GM12874 (cell line): ENCODE measurements around the gene RPP25L.

Experiments
- TF ChIP-seq, protein P1 (sequence below): IDR thresholded peaks from 2 replicates; pipeline ENCODE4 v1.5.1; 2011; ENCODE audit warnings: low read depth, mild to moderate bottlenecking, control low read depth, low read length, moderate library complexity; ENCODE audit not compliant: insufficient read depth

The RPP25L gene

DNA sequence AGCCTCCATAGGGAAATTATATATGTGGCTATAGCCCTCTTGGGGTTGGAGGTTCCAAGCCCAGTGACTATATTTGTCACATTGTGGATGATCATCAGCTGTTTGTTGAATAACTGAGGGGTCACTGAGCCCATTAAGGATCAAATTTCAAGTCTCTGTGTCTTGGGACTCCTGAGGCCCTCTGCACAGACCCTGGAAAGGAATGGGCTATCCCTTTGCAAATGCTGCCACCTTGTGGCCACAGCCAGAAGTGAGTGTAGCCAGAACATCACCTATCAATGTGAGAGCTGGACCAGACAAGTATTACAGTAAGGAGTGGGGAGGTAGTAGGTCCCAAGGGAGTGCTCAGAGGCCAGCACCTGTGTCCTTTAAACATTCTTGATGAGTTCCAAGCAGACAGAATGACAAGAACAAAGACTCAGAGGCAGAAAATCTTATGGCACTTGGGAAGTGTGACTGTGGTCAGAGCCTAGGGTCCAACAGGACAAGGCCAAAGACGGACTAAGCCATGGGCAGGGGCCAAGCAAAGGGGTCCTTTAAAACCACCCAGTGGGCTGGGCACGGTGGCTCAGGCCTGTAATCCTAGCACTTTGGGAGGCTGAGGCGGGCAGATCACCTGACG, 8.2 kb downstream of the RPP25L start:
- TF ChIP-seq, protein P1, sequence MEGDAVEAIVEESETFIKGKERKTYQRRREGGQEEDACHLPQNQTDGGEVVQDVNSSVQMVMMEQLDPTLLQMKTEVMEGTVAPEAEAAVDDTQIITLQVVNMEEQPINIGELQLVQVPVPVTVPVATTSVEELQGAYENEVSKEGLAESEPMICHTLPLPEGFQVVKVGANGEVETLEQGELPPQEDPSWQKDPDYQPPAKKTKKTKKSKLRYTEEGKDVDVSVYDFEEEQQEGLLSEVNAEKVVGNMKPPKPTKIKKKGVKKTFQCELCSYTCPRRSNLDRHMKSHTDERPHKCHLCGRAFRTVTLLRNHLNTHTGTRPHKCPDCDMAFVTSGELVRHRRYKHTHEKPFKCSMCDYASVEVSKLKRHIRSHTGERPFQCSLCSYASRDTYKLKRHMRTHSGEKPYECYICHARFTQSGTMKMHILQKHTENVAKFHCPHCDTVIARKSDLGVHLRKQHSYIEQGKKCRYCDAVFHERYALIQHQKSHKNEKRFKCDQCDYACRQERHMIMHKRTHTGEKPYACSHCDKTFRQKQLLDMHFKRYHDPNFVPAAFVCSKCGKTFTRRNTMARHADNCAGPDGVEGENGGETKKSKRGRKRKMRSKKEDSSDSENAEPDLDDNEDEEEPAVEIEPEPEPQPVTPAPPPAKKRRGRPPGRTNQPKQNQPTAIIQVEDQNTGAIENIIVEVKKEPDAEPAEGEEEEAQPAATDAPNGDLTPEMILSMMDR: peak; percentile 82

DNA sequence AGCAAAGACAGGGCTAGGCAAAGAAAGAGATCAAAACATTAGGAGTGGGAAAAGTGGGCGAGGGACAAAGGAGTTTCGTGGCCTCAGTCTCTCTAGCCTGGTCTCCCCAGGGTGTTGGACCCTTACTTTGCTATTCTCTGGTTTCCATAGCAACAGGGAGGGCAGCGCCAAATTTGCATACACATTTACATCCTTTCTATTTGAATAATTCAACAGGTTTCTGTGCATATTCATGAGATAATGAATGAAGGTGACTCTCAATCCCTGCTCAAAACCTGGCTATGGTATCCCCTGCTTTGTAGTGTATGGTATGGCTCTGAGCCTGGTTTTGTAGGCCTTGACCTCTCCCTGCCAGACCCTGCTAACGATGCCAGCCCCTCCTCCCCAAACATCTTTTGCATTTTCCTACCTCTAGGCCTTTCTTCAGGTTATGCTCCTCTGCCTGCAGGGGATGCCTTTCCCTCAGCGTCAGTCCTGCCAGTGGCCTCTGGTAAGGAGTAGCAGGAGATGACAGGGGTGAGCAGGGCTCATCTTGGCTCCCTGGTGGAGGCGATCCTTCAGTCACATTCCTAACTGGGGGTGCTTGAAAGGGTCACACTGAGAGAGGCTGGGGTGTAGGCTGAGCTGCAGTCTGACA, 9.8 kb downstream of the RPP25L start:
- TF ChIP-seq, protein P1: no peak

DNA sequence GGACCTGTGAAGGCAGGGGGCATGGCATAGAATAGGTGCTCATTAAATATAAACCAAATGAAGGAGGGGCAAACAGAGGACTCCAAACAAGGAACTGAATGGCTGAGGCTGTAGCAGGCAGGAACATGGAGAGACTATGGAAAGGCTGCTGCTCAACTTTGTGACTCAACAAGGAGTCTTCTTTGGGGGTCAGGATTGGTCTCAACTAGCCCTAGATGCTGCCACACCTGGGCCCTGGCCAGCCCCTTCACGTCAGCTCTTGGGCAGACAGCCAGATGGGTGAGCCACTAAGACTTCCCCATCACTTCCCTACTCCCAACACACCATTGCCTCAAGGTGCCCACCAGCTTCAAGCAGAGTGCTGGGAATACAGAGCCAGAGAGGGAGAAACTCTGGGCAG, 11.0 kb downstream of the RPP25L start:
- TF ChIP-seq, protein P1: no peak

DNA sequence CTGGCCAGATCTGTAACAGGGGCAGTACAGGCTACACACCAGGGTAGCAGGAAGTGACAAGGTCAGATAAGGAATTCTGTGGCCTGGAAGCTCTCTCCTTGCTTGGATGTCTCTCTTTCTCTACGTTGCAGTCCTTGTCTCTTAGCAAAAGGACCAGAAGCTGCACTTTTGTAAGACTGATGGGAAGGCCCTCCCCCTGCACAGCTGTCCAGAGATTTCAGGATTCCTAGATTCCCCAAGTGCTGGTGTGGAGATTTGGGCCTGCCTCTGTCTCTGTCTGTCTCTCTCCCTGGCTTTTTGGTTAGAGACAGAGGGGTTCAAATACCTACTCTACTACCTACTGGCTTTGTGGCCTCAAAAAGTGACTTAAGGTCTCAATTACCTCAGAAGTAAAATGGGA, 12.4 kb downstream of the RPP25L start:
- TF ChIP-seq, protein P1: no peak

DNA sequence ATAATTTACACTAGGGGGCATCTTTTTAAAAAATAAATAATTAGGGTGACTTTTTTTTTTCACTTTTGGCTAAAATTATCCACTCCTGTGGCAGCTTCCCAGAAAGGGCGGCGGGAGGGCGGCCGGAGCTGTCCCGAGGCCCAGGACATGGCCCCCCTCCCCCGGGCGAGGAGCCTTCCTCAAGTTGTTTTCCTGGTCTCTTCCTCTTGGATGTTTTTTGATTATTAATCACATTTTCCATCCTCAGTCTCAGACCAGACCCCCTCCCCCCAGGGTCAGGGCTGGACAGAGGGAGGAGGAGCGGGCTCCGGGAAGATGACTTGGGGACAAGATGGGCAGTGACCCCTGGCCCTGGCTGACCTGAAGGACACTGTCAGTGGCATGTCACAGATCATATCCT, 17.7 kb downstream of the RPP25L start:
- TF ChIP-seq, protein P1: no peak

DNA sequence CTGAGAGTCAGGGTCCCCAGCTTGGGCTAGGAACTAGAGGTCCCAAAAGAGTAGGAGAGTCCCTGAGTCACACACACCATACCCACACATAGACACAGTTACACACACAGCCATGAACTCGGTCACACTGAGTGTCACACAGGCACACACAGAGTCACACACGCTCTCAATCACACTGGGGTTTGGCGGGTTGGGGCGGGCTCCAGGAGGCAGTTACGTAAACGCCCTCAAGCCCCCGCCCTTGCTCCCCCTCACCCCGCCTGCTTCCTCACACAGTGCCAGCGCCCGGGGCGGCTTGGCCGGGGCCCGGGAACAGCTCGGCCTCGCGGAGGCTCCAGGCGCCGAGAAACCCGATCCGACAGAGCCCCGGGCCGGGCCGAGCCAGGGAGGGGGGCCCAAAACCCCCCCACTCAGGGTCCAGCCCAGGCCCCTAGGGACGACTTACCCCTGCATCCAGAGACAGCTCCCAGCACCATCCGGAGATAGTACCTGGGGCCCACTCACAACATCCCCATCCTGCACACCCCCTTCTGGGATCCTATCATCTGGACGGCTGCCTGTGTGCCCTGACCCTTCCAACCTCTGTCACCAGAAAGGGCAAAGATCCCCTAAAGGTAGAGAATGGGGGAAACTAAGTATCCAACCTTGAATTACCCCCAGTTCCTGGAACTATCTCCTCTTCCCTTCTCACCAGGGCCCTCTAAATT, 18.8 kb downstream of the RPP25L start:
- TF ChIP-seq, protein P1: no peak
